ENCODE measurements around the gene AUTS2. TPM values are rescaled to one million over a fixed set of nuclear protein-coding genes. Genes with fewer than 3 reads are reported as not detected.

Gene AUTS2
- polyA plus RNA-seq, 1 donor from 2014 or later = 97.3 TPM

DNA sequence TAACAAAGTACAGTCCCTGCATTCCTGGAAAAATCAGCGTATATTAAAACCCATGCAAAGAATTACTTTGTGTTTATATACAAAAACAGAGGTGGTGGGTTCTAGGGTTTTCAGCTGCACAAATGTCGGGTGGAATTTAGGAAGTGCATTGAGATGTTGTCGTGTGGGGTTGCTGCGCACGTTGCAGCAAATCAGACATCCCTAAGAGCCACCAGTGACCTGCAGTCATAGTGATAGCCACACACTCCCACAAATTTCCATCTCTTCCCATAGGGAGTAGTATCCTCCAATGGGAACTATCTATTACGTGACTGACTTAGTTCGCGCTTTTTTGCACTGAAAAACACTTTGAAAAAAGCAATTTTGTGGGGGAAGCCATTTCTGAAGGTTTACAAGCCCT, 1158.5 kb downstream of the AUTS2 start:
- Histone ChIP-seq H3K9me2 (ENCODE audit: insufficient read depth, low read length) (no peaks in the 10 kb centered on the region), H3K9ac (ENCODE audit: low read length) (no peak overlapping the region), H3K36me3 (ENCODE audit: insufficient read depth, low read length) (no peaks in the 10 kb centered on the region), H2AFZ (ENCODE audit: low read depth, low read length) (no peak overlapping the region), H4K20me1 (ENCODE audit: insufficient read depth) (peaks cover 87% of the 10 kb centered on the region), H3F3A (ENCODE audit: insufficient read depth, low read length, poor library complexity, severe bottlenecking) (no peaks in the 10 kb centered on the region), H3K27ac (ENCODE audit: low read length) (no peak overlapping the region), H3K27me3 (ENCODE audit: insufficient read depth, low read depth, low read length) (no peaks in the 10 kb centered on the region), H3K79me2 (replicated peaks; ENCODE audit: insufficient read depth, low read length) (peaks cover 94% of the 10 kb centered on the region), H3K4me3 (ENCODE audit: low read length) (no peak overlapping the region), H3K4me2 (ENCODE audit: low read length) (no peak overlapping the region), H3K9me3 (ENCODE audit: low read length) (no peaks in the 10 kb centered on the region)
- TF ChIP-seq POLR2AphosphoS5 (IDR thresholded peaks at IDR 0.05) (no peak), EP300 (conservative IDR thresholded peaks at IDR 0.05; ENCODE audit: poor library complexity, severe bottlenecking) (no peak), EZH2 (IDR thresholded peaks at IDR 0.05; ENCODE audit: borderline replicate concordance, insufficient read depth, low read length, poor library complexity, severe bottlenecking) (no peak), RAD21 (conservative IDR thresholded peaks at IDR 0.05) (no peak), TAF1 (IDR thresholded peaks at IDR 0.05; ENCODE audit: low read depth) (no peak), MXI1 (conservative IDR thresholded peaks at IDR 0.05; ENCODE audit: poor library complexity, severe bottlenecking) (no peak), SMC3 (conservative IDR thresholded peaks at IDR 0.05; ENCODE audit: poor library complexity) (no peak)
- TF ChIP-seq, protein P1, sequence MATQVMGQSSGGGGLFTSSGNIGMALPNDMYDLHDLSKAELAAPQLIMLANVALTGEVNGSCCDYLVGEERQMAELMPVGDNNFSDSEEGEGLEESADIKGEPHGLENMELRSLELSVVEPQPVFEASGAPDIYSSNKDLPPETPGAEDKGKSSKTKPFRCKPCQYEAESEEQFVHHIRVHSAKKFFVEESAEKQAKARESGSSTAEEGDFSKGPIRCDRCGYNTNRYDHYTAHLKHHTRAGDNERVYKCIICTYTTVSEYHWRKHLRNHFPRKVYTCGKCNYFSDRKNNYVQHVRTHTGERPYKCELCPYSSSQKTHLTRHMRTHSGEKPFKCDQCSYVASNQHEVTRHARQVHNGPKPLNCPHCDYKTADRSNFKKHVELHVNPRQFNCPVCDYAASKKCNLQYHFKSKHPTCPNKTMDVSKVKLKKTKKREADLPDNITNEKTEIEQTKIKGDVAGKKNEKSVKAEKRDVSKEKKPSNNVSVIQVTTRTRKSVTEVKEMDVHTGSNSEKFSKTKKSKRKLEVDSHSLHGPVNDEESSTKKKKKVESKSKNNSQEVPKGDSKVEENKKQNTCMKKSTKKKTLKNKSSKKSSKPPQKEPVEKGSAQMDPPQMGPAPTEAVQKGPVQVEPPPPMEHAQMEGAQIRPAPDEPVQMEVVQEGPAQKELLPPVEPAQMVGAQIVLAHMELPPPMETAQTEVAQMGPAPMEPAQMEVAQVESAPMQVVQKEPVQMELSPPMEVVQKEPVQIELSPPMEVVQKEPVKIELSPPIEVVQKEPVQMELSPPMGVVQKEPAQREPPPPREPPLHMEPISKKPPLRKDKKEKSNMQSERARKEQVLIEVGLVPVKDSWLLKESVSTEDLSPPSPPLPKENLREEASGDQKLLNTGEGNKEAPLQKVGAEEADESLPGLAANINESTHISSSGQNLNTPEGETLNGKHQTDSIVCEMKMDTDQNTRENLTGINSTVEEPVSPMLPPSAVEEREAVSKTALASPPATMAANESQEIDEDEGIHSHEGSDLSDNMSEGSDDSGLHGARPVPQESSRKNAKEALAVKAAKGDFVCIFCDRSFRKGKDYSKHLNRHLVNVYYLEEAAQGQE (IDR thresholded peaks at IDR 0.05; ENCODE audit: borderline replicate concordance) = no peak
- TF ChIP-seq, protein P2, sequence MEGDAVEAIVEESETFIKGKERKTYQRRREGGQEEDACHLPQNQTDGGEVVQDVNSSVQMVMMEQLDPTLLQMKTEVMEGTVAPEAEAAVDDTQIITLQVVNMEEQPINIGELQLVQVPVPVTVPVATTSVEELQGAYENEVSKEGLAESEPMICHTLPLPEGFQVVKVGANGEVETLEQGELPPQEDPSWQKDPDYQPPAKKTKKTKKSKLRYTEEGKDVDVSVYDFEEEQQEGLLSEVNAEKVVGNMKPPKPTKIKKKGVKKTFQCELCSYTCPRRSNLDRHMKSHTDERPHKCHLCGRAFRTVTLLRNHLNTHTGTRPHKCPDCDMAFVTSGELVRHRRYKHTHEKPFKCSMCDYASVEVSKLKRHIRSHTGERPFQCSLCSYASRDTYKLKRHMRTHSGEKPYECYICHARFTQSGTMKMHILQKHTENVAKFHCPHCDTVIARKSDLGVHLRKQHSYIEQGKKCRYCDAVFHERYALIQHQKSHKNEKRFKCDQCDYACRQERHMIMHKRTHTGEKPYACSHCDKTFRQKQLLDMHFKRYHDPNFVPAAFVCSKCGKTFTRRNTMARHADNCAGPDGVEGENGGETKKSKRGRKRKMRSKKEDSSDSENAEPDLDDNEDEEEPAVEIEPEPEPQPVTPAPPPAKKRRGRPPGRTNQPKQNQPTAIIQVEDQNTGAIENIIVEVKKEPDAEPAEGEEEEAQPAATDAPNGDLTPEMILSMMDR (IDR thresholded peaks at IDR 0.05; ENCODE audit: poor library complexity, severe bottlenecking) = no peak

DNA sequence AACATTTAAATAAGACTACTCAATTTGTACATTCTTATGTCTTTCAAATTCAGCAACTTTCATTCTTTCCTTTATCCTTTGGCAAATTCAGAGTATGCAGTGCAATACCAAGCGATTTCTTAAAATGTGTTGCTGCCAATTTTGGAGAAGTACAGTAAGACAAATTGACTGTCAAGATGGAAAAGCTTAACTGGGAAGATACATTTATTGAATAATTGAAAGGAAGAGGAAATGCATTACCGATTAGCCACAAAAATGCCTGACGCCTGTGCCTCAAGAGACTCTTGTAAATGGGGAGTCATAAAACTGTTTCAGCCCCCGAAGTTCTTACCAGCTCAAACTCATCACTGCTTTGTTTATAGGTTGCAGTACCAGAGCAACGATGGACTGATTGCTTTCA, 1160.4 kb downstream of the AUTS2 start:
- H3K4me2 ChIP-seq (ENCODE audit: low read length) = no peak overlapping the region
- H3K79me2 ChIP-seq (replicated peaks; ENCODE audit: insufficient read depth, low read length) = peaks cover 94% of the 10 kb centered on the region
- no peaks in the 10 kb centered on the region for H3F3A ChIP-seq (ENCODE audit: insufficient read depth, low read length, poor library complexity, severe bottlenecking)
- H3K36me3 ChIP-seq (ENCODE audit: insufficient read depth, low read length) = no peaks in the 10 kb centered on the region
- no peak overlapping the region for H3K4me3 ChIP-seq (ENCODE audit: low read length)
- H3K9me3 ChIP-seq (ENCODE audit: low read length) = no peaks in the 10 kb centered on the region
- H3K9ac ChIP-seq (ENCODE audit: low read length) = no peak overlapping the region
- H3K27ac ChIP-seq (ENCODE audit: low read length) = no peak overlapping the region
- H3K27me3 ChIP-seq (ENCODE audit: insufficient read depth, low read depth, low read length) = no peaks in the 10 kb centered on the region
- H2AFZ ChIP-seq (ENCODE audit: low read depth, low read length) = no peak overlapping the region
- no peak for TF ChIP-seq EP300 (conservative IDR thresholded peaks at IDR 0.05; ENCODE audit: poor library complexity, severe bottlenecking)
- no peak for TF ChIP-seq SMC3 (conservative IDR thresholded peaks at IDR 0.05; ENCODE audit: poor library complexity)
- TF ChIP-seq MXI1 (conservative IDR thresholded peaks at IDR 0.05; ENCODE audit: poor library complexity, severe bottlenecking) = no peak
- TF ChIP-seq EZH2 (IDR thresholded peaks at IDR 0.05; ENCODE audit: borderline replicate concordance, insufficient read depth, low read length, poor library complexity, severe bottlenecking) = no peak
- TF ChIP-seq POLR2AphosphoS5 (IDR thresholded peaks at IDR 0.05) = no peak
- no peak for TF ChIP-seq TAF1 (IDR thresholded peaks at IDR 0.05; ENCODE audit: low read depth)
- no peak for TF ChIP-seq RAD21 (conservative IDR thresholded peaks at IDR 0.05)
- TF ChIP-seq, protein P1 (IDR thresholded peaks at IDR 0.05; ENCODE audit: borderline replicate concordance) = no peak
- TF ChIP-seq, protein P2 (IDR thresholded peaks at IDR 0.05; ENCODE audit: poor library complexity, severe bottlenecking) = no peak
- no peaks in the 10 kb centered on the region for H3K9me2 ChIP-seq (ENCODE audit: insufficient read depth, low read length)
- H4K20me1 ChIP-seq (ENCODE audit: insufficient read depth) = peaks cover 88% of the 10 kb centered on the region
